OCI-LY1 (cell line): ENCODE results near the gene PPP1CA.

Source experiments
- H2AFZ ChIP-seq: fragments of 200-600 bp; sonication (generic), shearing (Covaris generic); 2 replicates; pipeline ENCODE4 v1.6.0; 2014; ENCODE audit warnings: antibody characterized with exemption, mild to moderate bottlenecking, low read length
- H3F3A ChIP-seq: fragments of 200-600 bp; sonication (generic), shearing (Covaris generic); 2 replicates; pipeline ENCODE4 v1.6.0; 2014; ENCODE audit warnings: mild to moderate bottlenecking, antibody characterized with exemption, low read length, moderate library complexity; ENCODE audit not compliant: insufficient read depth
- H3K27ac ChIP-seq: fragments of 200-600 bp; sonication (generic); 2 replicates; pipeline ENCODE4 v1.5.1; 2014; ENCODE audit warnings: low read length, mixed run types, mild to moderate bottlenecking, low read depth; ENCODE audit not compliant: poor library complexity, severe bottlenecking
- H3K27me3 ChIP-seq: fragments of 200-600 bp; sonication (generic); 2 replicates; pipeline ENCODE4 v1.6.0; 2014; ENCODE audit warnings: antibody characterized with exemption, mild to moderate bottlenecking, low read length, moderate library complexity; ENCODE audit not compliant: insufficient read depth
- H3K36me3 ChIP-seq: fragments of 200-600 bp; sonication (generic); 2 replicates; pipeline ENCODE4 v1.6.1; 2014; ENCODE audit warnings: mild to moderate bottlenecking, antibody characterized with exemption, low read length, moderate library complexity, mixed read lengths; ENCODE audit not compliant: insufficient read depth
- H3K4me1 ChIP-seq: fragments of 200-600 bp; sonication (generic); 2 replicates; pipeline ENCODE4 v1.5.1; 2014; ENCODE audit warnings: mild to moderate bottlenecking, low read length, moderate library complexity; ENCODE audit not compliant: insufficient read depth, severe bottlenecking
- H3K4me2 ChIP-seq: fragments of 200-600 bp; sonication (generic), shearing (Covaris generic); 2 replicates; pipeline ENCODE4 v1.6.1; 2014; ENCODE audit warnings: low read length
- H3K4me3 ChIP-seq: fragments of 200-600 bp; sonication (generic); 2 replicates; pipeline ENCODE4 v1.5.1; 2014; ENCODE audit warnings: low read length, low read depth, mild to moderate bottlenecking, mixed read lengths; ENCODE audit not compliant: poor library complexity, severe bottlenecking
- H3K79me2 ChIP-seq: fragments of 200-600 bp; shearing (Covaris generic); 2 replicates; pipeline ENCODE4 v1.6.1; 2016; ENCODE audit warnings: mixed run types, low read length, mixed read lengths; ENCODE audit not compliant: insufficient read depth
- H3K9ac ChIP-seq: fragments of 200-600 bp; sonication (generic), shearing (Covaris generic); 2 replicates; pipeline ENCODE4 v1.6.1; 2014; ENCODE audit warnings: mild to moderate bottlenecking, low read length, mixed read lengths
- H3K9me2 ChIP-seq: fragments of 200-600 bp; sonication (generic), shearing (Covaris generic); 2 replicates; pipeline ENCODE4 v1.6.1; 2014; ENCODE audit warnings: low read depth, mild to moderate bottlenecking, low read length, mixed read lengths
- H3K9me3 ChIP-seq: fragments of 200-600 bp; shearing (Covaris generic); 2 replicates; pipeline ENCODE4 v1.6.1; 2014; ENCODE audit warnings: low read length, mixed read lengths
- H4K20me1 ChIP-seq: fragments of 200-600 bp; sonication (generic), shearing (Covaris generic); 2 replicates; pipeline ENCODE4 v1.6.0; 2016; ENCODE audit warnings: mild to moderate bottlenecking, low read length; ENCODE audit not compliant: insufficient read depth
- EZH2 ChIP-seq: fragments of 200-600 bp; sonication (generic), shearing (Covaris generic); IDR thresholded peaks from 2 replicates; pipeline ENCODE4 v1.8.0; 2017; ENCODE audit warnings: borderline replicate concordance, mixed run types, mild to moderate bottlenecking, antibody characterized with exemption, low read length, moderate library complexity, mixed read lengths
- TF ChIP-seq, protein P1 (sequence below): fragments of 200-600 bp; sonication (generic), shearing (Covaris generic); IDR thresholded peaks from 2 replicates; pipeline ENCODE4 v1.5.1; 2017; ENCODE audit warnings: mild to moderate bottlenecking, antibody characterized with exemption, low read length, moderate library complexity, mixed read lengths

Gene PPP1CA

DNA sequence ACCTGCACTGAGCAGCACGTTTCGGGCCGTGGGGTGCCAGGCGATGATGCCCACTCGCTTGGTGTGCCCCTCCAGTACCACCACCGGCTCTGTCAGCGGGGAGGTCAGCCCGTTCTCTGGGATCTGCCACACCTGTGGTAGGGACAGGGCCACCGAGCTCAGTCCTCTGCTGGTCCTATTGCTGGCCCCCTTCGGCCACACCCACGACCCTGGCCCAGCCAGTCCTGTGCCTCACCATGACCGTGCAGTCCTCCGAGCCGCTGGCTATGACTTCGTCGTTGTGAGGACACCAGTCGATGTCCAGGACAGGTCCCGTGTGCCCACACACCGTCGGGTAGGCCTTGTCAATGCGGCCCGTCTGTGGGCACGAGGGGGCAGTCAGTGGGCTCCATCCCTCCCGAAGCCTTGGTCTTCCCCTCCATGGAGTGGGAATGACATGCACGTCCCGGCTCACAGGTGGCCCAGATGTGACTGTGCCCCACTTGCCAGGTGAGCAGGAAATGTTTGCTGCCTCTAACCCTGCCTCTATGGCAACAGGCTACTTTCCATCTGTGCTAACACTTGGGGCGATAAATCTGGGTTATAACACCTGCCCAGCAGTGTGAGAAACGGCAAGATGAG is 40.2 kb upstream of the PPP1CA start:
- H3K27ac ChIP-seq = peak overlapping the region; percentile 97

DNA sequence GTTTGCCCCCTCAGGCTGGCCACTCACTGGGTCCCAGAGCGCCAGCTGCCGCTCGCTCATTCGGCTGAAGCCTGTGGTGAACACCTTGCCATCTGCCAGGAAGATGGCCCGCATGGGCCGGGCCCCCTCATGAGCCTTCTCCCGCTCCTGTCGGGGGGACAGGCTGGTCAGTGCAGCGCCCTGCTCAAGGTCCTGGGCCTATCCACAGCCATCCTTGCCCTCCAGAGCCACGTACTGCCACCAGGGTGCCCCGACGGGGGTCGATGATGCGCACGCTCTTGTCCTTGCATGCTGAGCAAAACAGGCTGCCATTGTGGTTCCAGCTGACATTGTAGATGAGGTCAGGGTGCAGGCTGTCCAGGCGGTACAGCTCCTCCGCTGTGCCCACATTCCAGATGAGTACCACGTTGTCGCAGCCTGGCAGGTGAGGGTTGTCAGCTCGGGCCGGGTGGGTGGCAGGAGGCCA is 39.5 kb upstream of the PPP1CA start:
- Histone ChIP-seq H3K9me3 (no peaks in the 10 kb centered on the region), H4K20me1 (no peaks in the 10 kb centered on the region), H3K4me2 (peak overlapping the region; percentile 89), H3K79me2 (no peaks in the 10 kb centered on the region), H3F3A (peaks cover 9% of the 10 kb centered on the region; the same call in 1 of the 2 replicates), H3K9me2 (no peaks in the 10 kb centered on the region), H3K9ac (no peak overlapping the region; the same call in 1 of the 2 replicates), H3K36me3 (peaks cover 4% of the 10 kb centered on the region), H3K27ac (peak overlapping the region; percentile 97), H3K27me3 (no peaks in the 10 kb centered on the region), H3K4me3 (no peak overlapping the region), H3K4me1 (peaks cover 94% of the 10 kb centered on the region), H2AFZ (no peak overlapping the region)
- TF ChIP-seq, protein P1, sequence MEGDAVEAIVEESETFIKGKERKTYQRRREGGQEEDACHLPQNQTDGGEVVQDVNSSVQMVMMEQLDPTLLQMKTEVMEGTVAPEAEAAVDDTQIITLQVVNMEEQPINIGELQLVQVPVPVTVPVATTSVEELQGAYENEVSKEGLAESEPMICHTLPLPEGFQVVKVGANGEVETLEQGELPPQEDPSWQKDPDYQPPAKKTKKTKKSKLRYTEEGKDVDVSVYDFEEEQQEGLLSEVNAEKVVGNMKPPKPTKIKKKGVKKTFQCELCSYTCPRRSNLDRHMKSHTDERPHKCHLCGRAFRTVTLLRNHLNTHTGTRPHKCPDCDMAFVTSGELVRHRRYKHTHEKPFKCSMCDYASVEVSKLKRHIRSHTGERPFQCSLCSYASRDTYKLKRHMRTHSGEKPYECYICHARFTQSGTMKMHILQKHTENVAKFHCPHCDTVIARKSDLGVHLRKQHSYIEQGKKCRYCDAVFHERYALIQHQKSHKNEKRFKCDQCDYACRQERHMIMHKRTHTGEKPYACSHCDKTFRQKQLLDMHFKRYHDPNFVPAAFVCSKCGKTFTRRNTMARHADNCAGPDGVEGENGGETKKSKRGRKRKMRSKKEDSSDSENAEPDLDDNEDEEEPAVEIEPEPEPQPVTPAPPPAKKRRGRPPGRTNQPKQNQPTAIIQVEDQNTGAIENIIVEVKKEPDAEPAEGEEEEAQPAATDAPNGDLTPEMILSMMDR = no peak
- no peak for TF ChIP-seq EZH2

More for the DNA sequence above, 40.2 kb upstream of the PPP1CA start:
- Histone ChIP-seq H3K4me2 (peak overlapping the region; percentile 89; the same call in 1 of the 2 replicates), H2AFZ (no peak overlapping the region), H3K9ac (no peak overlapping the region; the same call in 1 of the 2 replicates), H3F3A (peaks cover 9% of the 10 kb centered on the region; the same call in 1 of the 2 replicates), H3K9me2 (no peaks in the 10 kb centered on the region), H3K4me3 (peak overlapping the region; percentile 61), H3K27me3 (no peaks in the 10 kb centered on the region), H3K4me1 (peaks cover 94% of the 10 kb centered on the region), H3K36me3 (peaks cover 3% of the 10 kb centered on the region; the same call in 1 of the 2 replicates), H4K20me1 (no peaks in the 10 kb centered on the region), H3K79me2 (no peaks in the 10 kb centered on the region), H3K9me3 (no peaks in the 10 kb centered on the region)
- no peak for TF ChIP-seq EZH2
- TF ChIP-seq, protein P1 = no peak

DNA sequence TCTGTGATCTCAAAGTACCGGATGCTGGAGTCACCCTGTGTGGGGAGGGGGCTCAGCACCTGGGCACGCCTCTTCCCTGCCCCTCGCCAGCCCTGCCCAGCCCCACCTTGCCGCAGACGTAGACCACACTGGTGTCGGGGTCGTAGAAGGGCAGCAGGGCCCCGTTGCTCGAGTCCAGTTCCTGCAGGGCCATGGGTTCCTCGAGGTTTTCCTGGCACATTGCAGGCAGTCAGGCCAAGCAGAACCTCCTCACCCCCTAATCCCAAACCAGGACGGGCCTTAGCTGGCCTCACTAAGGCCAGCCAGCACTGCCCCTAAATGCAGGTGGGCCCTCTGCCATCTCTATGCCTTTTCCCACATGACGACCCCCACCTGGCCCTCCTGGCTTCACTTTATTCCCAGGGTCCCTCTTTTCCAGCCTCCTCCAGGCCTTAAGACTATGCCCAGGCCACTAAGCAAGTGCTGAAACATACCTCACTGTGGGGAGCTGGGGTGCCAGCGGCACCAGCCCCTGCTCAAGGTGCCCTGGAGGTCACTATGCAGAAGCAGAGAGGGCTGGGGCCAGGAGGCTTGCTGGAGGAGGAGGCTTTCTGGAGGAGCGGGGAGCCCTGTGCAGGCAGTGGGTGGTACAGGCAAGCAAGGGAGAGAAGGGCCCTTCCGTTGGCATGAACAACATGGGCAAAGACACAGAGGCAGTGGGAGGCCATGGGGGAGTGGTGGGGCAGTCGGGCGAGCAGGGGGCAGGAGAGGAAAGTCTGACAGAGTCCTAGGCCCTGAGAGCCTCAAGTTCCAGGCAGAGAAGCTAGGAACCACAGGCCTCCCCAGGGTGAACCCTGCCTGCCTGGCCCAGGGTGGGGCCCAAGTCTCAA is 38.8 kb upstream of the PPP1CA start:
- H4K20me1 ChIP-seq = no peaks in the 10 kb centered on the region
- H3K27me3 ChIP-seq = no peaks in the 10 kb centered on the region
- H3K27ac ChIP-seq = peak overlapping the region; percentile 97
- H3F3A ChIP-seq = peaks cover 9% of the 10 kb centered on the region; the same call in 1 of the 2 replicates
- H3K4me2 ChIP-seq = peak overlapping the region; percentile 89
- no peaks in the 10 kb centered on the region for H3K9me3 ChIP-seq
- H2AFZ ChIP-seq = no peak overlapping the region
- H3K4me3 ChIP-seq = peak overlapping the region; percentile 79
- peak overlapping the region; percentile 92; the same call in 1 of the 2 replicates for H3K9ac ChIP-seq
- TF ChIP-seq EZH2 = no peak
- TF ChIP-seq, protein P1 = no peak
- H3K4me1 ChIP-seq = peaks cover 94% of the 10 kb centered on the region
- peaks cover 11% of the 10 kb centered on the region for H3K36me3 ChIP-seq
- H3K9me2 ChIP-seq = no peaks in the 10 kb centered on the region
- no peaks in the 10 kb centered on the region for H3K79me2 ChIP-seq
